ENCODE results near the gene GYG2.

Gene GYG2

DNA sequence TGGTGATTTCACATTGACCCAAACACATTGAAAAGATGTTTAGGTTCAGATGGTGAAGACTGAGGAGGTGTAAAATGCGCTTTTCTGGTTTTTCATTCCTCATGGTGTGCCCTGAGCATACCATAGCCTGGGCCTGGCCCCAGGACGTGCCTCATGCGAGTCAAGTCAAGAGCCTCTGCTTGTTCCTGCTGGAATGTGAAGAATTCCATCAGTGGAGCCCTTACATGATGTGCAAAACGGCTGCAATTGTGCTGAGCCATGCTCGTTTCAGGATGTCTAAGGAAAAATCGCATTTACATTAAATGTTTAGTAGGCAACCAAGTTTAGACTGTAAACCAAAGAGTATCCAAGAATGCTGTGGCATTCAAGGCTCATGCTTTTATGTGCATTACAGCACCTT is 34.9 kb downstream of the GYG2 start:
- TF ChIP-seq, protein P1, sequence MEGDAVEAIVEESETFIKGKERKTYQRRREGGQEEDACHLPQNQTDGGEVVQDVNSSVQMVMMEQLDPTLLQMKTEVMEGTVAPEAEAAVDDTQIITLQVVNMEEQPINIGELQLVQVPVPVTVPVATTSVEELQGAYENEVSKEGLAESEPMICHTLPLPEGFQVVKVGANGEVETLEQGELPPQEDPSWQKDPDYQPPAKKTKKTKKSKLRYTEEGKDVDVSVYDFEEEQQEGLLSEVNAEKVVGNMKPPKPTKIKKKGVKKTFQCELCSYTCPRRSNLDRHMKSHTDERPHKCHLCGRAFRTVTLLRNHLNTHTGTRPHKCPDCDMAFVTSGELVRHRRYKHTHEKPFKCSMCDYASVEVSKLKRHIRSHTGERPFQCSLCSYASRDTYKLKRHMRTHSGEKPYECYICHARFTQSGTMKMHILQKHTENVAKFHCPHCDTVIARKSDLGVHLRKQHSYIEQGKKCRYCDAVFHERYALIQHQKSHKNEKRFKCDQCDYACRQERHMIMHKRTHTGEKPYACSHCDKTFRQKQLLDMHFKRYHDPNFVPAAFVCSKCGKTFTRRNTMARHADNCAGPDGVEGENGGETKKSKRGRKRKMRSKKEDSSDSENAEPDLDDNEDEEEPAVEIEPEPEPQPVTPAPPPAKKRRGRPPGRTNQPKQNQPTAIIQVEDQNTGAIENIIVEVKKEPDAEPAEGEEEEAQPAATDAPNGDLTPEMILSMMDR (conservative IDR thresholded peaks at IDR 0.05), result no peak
- no peak for TF ChIP-seq ZFX (IDR thresholded peaks at IDR 0.05)
- no peak overlapping the region for H3K27ac ChIP-seq

- no peak for TF ChIP-seq ZFX (IDR thresholded peaks at IDR 0.05)
- TF ChIP-seq, protein P1 (conservative IDR thresholded peaks at IDR 0.05), result no peak
Observed at GRCh38 chrX:2867206-2867605, 38.5 kb downstream of the GYG2 start.

DNA sequence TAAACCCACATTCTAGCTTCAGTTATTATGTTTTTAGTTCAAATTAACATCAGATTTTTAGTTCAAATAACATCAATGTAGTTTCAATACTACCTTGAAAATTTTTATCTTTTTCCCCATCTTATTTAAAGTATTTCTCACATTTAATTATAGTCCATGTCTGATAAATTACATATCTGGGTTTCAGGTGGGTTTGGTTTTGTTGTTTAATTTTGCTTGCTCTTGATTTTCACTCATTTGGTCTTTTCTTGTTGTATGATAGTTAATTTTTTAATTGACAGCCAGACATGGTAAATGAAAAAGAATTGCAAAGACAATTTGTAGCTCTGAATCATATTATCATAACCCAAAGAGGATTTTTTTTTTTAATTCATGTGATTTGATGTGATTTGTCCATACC is 41.9 kb downstream of the GYG2 start:
- no peak for TF ChIP-seq ZFX (IDR thresholded peaks at IDR 0.05)
- TF ChIP-seq, protein P1 (conservative IDR thresholded peaks at IDR 0.05), result no peak
- H3K27ac ChIP-seq, result no peak overlapping the region

More at GRCh38 chrX:2867206-2867605, 38.5 kb downstream of the GYG2 start:
- no peak overlapping the region for H3K27ac ChIP-seq

DNA sequence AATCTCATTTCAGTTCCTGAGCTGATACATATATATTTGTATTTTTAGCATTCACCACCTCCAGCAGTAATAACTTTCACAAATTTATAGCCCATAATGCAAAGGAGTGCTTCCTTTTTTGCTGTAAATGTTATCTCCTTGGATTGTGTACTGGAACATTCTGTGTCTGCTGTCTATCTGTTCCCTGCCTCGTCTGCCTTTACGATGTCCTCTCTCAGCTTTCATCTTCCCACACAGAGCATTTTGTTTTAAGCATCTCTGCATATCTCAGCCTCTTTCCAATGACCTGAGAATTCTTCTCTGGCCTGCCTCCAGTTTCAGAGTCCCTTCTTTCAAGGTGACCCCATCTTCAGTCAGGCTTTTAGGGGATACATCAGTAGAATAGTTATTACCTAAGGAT is 43.1 kb downstream of the GYG2 start:
- TF ChIP-seq ZFX (IDR thresholded peaks at IDR 0.05), result no peak
- TF ChIP-seq, protein P1 (conservative IDR thresholded peaks at IDR 0.05), result no peak
- H3K27ac ChIP-seq, result no peak overlapping the region

DNA sequence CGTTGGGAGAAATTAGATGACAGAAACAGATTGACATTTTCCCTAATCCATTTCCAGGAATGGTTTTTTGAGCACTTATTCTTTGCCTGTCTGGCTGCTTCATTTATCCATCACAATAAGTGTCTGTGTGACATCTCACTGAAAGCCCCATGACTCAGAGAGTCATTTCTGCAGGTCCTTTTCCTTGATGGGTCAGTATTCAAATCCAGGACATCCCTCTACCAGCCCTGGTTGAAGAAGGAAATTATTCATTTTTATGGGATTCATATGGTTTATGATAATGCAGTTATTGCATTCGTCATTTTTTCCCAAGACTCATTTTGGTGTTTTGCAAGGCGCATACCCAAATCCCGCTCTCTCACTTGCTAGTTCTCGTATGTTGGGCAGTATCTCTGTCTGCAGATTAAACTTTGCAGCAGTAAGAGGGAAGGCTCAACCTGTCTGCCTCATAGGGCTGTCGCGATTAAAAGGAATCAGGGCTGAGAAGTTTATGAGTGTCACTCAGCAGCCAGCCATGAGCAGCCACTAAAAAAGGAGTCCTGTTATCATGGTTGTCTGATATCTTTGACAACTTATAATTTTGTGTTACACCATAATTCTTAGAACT is 44.0 kb downstream of the GYG2 start:
- TF ChIP-seq ZFX (IDR thresholded peaks at IDR 0.05), result no peak
- H3K27ac ChIP-seq, result no peak overlapping the region

GRCh38 chrX:2874222-2875135 is 45.7 kb downstream of the GYG2 start:
- H3K27ac ChIP-seq, result no peak overlapping the region
- TF ChIP-seq, protein P1 (conservative IDR thresholded peaks at IDR 0.05), result no peak
- TF ChIP-seq ZFX (IDR thresholded peaks at IDR 0.05), result no peak

DNA sequence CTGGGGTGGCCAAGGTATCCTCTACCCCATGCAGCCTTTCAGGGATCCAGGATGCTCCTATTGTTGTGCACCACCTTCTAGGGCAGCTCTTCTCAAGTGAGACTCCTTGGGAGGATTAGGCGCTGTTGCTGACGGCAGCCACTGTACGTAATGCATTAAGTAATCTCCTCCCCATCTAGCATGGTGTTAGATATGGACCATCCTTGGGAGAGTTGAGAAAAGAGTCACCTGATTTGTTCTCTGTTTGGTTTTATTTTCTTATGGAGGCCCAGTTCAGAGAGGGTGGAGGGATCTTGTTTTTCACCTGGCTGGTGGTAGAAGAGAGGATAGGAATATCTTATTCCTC is 46.4 kb downstream of the GYG2 start:
- TF ChIP-seq, protein P1 (conservative IDR thresholded peaks at IDR 0.05), result no peak
- TF ChIP-seq ZFX (IDR thresholded peaks at IDR 0.05), result no peak
- H3K27ac ChIP-seq, result no peak overlapping the region

Data from C4-2B (cell line).